Measurements from ENCODE around the gene COA1. TPM values are rescaled to one million over a fixed set of nuclear protein-coding genes. Genes with fewer than 3 reads are reported as not detected.
"Not testable (repeated sequence)": the region's sequence is repeated elsewhere in the genome, so short reads cannot be mapped to it uniquely, and the experiment has no call there.

Gene COA1, protein sequence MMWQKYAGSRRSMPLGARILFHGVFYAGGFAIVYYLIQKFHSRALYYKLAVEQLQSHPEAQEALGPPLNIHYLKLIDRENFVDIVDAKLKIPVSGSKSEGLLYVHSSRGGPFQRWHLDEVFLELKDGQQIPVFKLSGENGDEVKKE
- 41.4 TPM for total RNA-seq (2013)
- polyA plus RNA-seq (10 to 100 TPM; 25.6 to 57.8 (median 56.2) TPM), polyA minus RNA-seq (18.6 and 22.6 TPM in 2 replicates), total RNA-seq (3.4 to 21.1 (median 12.8) reads per million in 11 experiments)

DNA sequence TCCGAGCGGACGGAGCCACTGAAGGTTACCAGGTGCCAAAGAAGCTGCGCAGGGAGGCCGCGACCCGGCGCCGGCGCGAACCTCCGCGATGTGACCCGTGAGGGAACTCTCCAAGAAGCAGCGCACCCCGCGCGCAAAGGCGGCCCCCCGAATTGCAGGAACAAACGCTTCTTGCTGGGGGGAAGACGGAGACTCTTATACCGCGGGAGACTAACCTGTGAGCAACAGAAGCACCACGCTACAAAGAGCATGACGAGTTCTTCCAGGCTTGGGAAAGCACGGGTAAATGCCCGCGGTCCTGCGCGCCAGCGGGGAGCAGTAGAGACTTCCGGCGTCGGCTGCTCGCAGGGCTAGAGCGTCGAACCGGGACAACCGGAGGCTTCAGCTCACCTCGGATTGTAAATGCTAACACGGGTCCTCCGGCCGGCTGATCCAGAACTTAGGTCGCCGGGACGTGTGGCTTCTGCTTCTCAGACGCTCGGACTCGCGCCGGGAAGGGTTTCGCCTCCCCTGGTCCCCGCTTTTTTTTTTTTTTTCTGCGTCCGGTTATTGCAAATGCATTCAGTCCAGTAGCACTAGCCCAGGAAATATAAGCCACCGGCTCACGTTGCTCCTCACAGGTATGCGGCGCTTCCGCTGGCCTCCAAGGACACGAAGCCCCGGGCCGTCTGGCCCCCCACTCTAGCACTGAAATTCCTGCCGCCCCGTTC is at the start of gene COA1:
TSS of gene COA1 (minus strand) at position 310 of the 710 bp plus-strand sequence. CDS start 80,909 bp downstream, outside the sequence.
- intact Hi-C loops (cut with micrococcal nuclease): loop anchor here in 1 of 2 donors (10.0 kb wide), 2 partner anchors 65 to 105 kb away; no protein-coding TSS in a partner anchor
- under 1% methylated on average over 62 of the region's 66 CpGs for WGBS (ENCODE audit: insufficient coverage)
- peak within 1 kb of the TSS; percentile 83 to 92 (median 89) for H3K27ac Mint-ChIP-seq

DNA sequence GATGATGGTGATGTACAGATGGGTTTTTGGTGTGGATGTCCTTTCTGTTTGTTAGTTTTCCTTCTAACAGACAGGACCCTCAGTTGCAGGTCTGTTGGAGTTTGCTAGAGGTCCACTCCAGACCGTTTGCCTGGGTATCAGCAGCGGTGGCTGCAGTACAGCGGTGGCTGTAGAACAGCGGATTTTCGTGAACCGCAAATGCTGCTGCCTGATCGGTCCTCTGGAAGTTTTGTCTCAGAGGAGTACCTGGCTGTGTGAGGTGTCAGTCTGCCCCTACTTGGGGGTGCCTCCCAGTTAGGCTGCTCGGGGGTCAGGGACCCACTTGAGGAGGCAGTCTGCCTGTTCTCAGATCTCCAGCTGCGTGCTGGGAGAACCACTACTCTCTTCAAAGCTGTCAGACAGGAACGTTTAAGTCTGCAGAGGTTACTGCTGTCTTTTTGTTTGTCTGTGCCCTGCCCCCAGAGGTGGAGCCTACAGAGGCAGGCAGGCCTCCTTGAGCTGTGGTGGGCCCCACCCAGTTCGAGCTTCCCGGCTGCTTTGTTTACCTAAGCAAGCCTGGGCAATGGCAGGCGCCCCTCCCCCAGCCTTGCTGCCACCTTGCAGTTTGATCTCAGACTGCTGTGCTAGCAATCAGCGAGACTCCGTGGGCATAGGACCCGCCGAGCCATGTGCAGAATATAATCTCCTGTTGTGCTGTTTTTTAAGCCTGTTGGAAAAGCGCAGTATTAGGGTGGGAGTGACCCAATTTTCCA is 49.1 kb upstream of the COA1 start:
- H3K4me2 ChIP-seq (replicated peaks; ENCODE audit: extremely low read depth, low read length, poor library complexity, severe bottlenecking); H3K27ac Mint-ChIP-seq; H3K27me3 ChIP-seq (ENCODE audit: control insufficient read depth in 2 of 2, insufficient read depth in 2 of 2, low read length in 2 of 2); H2AFZ ChIP-seq (ENCODE audit: insufficient read depth, low read depth, low read length, poor library complexity, severe bottlenecking); H3K27ac ChIP-seq (ENCODE audit: low read depth in 1 of 2, low read length in 2 of 2); H3K4me3 ChIP-seq (replicated peaks in 1 of 3; ENCODE audit: low read depth in 2 of 3, low read length in 3 of 3); H4K20me1 ChIP-seq (ENCODE audit: insufficient read depth, low read length); H3K9me3 Mint-ChIP-seq; intact Hi-C loops (cut with micrococcal nuclease); DNase-seq; H3K9ac ChIP-seq (ENCODE audit: insufficient read depth, low read length, poor library complexity, severe bottlenecking); H3K27me3 Mint-ChIP-seq (ENCODE audit: low read depth in 3 of 3); H3K36me3 ChIP-seq (replicated peaks in 1 of 2; ENCODE audit: control insufficient read depth in 1 of 2, insufficient read depth in 2 of 2, low read length in 2 of 2); H3K9me3 ChIP-seq (replicated peaks in 1 of 2; ENCODE audit: control insufficient read depth in 1 of 2, insufficient read depth in 1 of 2, low read length in 2 of 2); H3K4me3 Mint-ChIP-seq: not testable (repeated sequence)
- WGBS (ENCODE audit: insufficient coverage): 92% methylated on average over 7 of the region's 18 CpGs
- peaks cover 35 to 53% of the 10 kb centered on the region in 2 donors for H3K36me3 Mint-ChIP-seq
- peaks cover 49% of the 10 kb centered on the region for H3K4me1 Mint-ChIP-seq
- peaks cover 25 to 36% of the 10 kb centered on the region in 2 donors for H3K4me1 ChIP-seq (ENCODE audit: control insufficient read depth in 1 of 2, insufficient read depth in 2 of 2, low read length in 2 of 2)
- H3K79me2 ChIP-seq (ENCODE audit: insufficient read depth, low read length): peaks cover 23% of the 10 kb centered on the region

More for the DNA sequence above, at the start of gene COA1:
- Histone ChIP-seq H2AFZ (ENCODE audit: insufficient read depth, low read depth, low read length, poor library complexity, severe bottlenecking) (peak within 1 kb of the TSS; percentile 98), H3K4me1 (ENCODE audit: control insufficient read depth in 1 of 2, insufficient read depth in 2 of 2, low read length in 2 of 2) (peaks cover 11 to 22% of the 10 kb centered on the region in 2 donors), H3K27me3 (ENCODE audit: control insufficient read depth in 2 of 2, insufficient read depth in 2 of 2, low read length in 2 of 2) (no peaks in the 10 kb centered on the region), H3K79me2 (ENCODE audit: insufficient read depth, low read length) (peaks cover 47% of the 10 kb centered on the region), H3K36me3 (replicated peaks in 1 of 2; ENCODE audit: control insufficient read depth in 1 of 2, insufficient read depth in 2 of 2, low read length in 2 of 2) (no peaks in the 10 kb centered on the region), H3K9me3 (replicated peaks in 1 of 2; ENCODE audit: control insufficient read depth in 1 of 2, insufficient read depth in 1 of 2, low read length in 2 of 2) (no peaks in the 10 kb centered on the region), H4K20me1 (ENCODE audit: insufficient read depth, low read length) (peaks cover 4% of the 10 kb centered on the region), H3K4me2 (replicated peaks; ENCODE audit: extremely low read depth, low read length, poor library complexity, severe bottlenecking) (peak within 1 kb of the TSS; percentile 92), H3K27ac (ENCODE audit: low read depth in 1 of 2, low read length in 2 of 2) (peak within 1 kb of the TSS; percentile 41 to 89), H3K4me3 (replicated peaks in 1 of 3; ENCODE audit: low read depth in 2 of 3, low read length in 3 of 3) (peak within 1 kb of the TSS; percentile 58 to 92 (median 64)), H3K9ac (ENCODE audit: insufficient read depth, low read length, poor library complexity, severe bottlenecking) (peak within 1 kb of the TSS; percentile 74)
- Mint-ChIP-seq H3K9me3 (no peaks in the 10 kb centered on the region), H3K4me3 (peak within 1 kb of the TSS; percentile 91 to 94), H3K27me3 (ENCODE audit: low read depth in 3 of 3) (peaks cover 0 to 3% (median 2%) of the 10 kb centered on the region in 3 donors), H3K4me1 (peaks cover 35% of the 10 kb centered on the region), H3K36me3 (peaks cover 3 to 4% of the 10 kb centered on the region in 2 donors)
- TF ChIP-seq, protein P1, sequence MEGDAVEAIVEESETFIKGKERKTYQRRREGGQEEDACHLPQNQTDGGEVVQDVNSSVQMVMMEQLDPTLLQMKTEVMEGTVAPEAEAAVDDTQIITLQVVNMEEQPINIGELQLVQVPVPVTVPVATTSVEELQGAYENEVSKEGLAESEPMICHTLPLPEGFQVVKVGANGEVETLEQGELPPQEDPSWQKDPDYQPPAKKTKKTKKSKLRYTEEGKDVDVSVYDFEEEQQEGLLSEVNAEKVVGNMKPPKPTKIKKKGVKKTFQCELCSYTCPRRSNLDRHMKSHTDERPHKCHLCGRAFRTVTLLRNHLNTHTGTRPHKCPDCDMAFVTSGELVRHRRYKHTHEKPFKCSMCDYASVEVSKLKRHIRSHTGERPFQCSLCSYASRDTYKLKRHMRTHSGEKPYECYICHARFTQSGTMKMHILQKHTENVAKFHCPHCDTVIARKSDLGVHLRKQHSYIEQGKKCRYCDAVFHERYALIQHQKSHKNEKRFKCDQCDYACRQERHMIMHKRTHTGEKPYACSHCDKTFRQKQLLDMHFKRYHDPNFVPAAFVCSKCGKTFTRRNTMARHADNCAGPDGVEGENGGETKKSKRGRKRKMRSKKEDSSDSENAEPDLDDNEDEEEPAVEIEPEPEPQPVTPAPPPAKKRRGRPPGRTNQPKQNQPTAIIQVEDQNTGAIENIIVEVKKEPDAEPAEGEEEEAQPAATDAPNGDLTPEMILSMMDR (IDR thresholded peaks at IDR 0.05): no peak
- DNase-seq: peak; percentile 83 to 91 (median 84)

DNA sequence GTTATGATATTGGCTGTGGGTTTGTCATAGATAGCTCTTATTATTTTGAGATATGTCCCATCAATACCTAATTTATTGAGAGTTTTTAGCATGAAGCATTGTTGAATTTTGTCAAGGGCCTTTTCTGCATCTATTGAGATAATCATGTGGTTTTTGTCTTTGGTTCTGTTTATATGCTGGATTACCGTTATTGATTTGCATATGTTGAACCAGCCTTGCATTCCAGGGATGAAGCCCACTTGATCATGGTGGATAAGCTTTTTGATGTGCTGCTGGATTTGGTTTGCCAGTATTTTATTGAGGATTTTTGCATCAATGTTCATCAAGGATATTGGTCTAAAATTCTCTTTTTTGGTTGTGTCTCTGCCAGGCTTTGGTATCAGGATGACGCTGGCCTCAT is 45.9 kb upstream of the COA1 start:
- H3K27me3 ChIP-seq (ENCODE audit: control insufficient read depth in 2 of 2, insufficient read depth in 2 of 2, low read length in 2 of 2); DNase-seq; H3K27ac Mint-ChIP-seq; H3K9ac ChIP-seq (ENCODE audit: insufficient read depth, low read length, poor library complexity, severe bottlenecking); H3K27ac ChIP-seq (ENCODE audit: low read depth in 1 of 2, low read length in 2 of 2); H3K4me3 ChIP-seq (replicated peaks in 1 of 3; ENCODE audit: low read depth in 2 of 3, low read length in 3 of 3); H3K9me3 ChIP-seq (replicated peaks in 1 of 2; ENCODE audit: control insufficient read depth in 1 of 2, insufficient read depth in 1 of 2, low read length in 2 of 2); H3K4me2 ChIP-seq (replicated peaks; ENCODE audit: extremely low read depth, low read length, poor library complexity, severe bottlenecking); H2AFZ ChIP-seq (ENCODE audit: insufficient read depth, low read depth, low read length, poor library complexity, severe bottlenecking); intact Hi-C loops (cut with micrococcal nuclease); H3K4me1 ChIP-seq (ENCODE audit: control insufficient read depth in 1 of 2, insufficient read depth in 2 of 2, low read length in 2 of 2); H3K4me3 Mint-ChIP-seq; H3K27me3 Mint-ChIP-seq (ENCODE audit: low read depth in 3 of 3): not testable (repeated sequence)
- peaks cover 11% of the 10 kb centered on the region for H3K79me2 ChIP-seq (ENCODE audit: insufficient read depth, low read length)
- Mint-ChIP-seq H3K9me3 (peaks cover 3 to 10% (median 5%) of the 10 kb centered on the region in 7 donors), H3K36me3 (peaks cover 47 to 64% of the 10 kb centered on the region in 2 donors), H3K4me1 (peaks cover 26% of the 10 kb centered on the region)
- peaks cover 21 to 30% of the 10 kb centered on the region in 2 donors for H3K36me3 ChIP-seq (replicated peaks in 1 of 2; ENCODE audit: control insufficient read depth in 1 of 2, insufficient read depth in 2 of 2, low read length in 2 of 2)
- 100% methylated on average over 1 of the region's 2 CpGs for WGBS (ENCODE audit: insufficient coverage)
- peaks cover 13% of the 10 kb centered on the region for H4K20me1 ChIP-seq (ENCODE audit: insufficient read depth, low read length)
